Type B pancreatic cell (in vitro differentiated cells): Measurements from ENCODE around the gene PLOD2. TPM values are rescaled to one million over a fixed set of nuclear protein-coding genes. Genes with fewer than 3 reads are reported as not detected.

ENCODE experiments used
- DNase-seq: peaks from one replicate; pipeline ENCODE4 v3.0.0; 2021; ENCODE audit warnings: mixed read lengths; ENCODE audit not compliant: unreplicated experiment; ENCODE audit errors: extremely low spot score
- H3K27ac Mint-ChIP-seq: 2 replicates; pipeline ENCODE4 v1.8.0; 2021; ENCODE audit warnings: mild to moderate bottlenecking, mixed read lengths
- H3K27me3 Mint-ChIP-seq: 2 replicates; pipeline ENCODE4 v1.8.0; 2021; ENCODE audit warnings: mixed read lengths
- H3K36me3 Mint-ChIP-seq: 2 replicates; pipeline ENCODE4 v1.8.0; 2021; ENCODE audit warnings: mixed read lengths
- H3K4me1 Mint-ChIP-seq: one replicate; pipeline ENCODE4 v1.8.0; 2021; ENCODE audit warnings: mixed read lengths; ENCODE audit not compliant: unreplicated experiment
- H3K4me3 Mint-ChIP-seq: 2 replicates; pipeline ENCODE4 v1.8.0; 2021; ENCODE audit warnings: mild to moderate bottlenecking, mixed read lengths
- H3K9me3 Mint-ChIP-seq: 2 replicates; pipeline ENCODE4 v1.8.0; 2021; ENCODE audit warnings: mixed read lengths
- total RNA-seq: library from RNA; stranded (reverse); gene quantifications from 2 replicates; pipeline ENCODE4 v1.2.1, GENCODE V29; 2021; ENCODE audit warnings: low replicate concordance
- TF ChIP-seq, protein P1 (sequence below): fragments of 200-600 bp; sonication (generic); conservative IDR thresholded peaks from 2 replicates; pipeline ENCODE4 v1.5.0; 2021; ENCODE audit warnings: antibody characterized with exemption, mild to moderate bottlenecking

PLOD2 gene
- total RNA-seq, 1 donor from 2014 or later = 35.0 TPM

DNA sequence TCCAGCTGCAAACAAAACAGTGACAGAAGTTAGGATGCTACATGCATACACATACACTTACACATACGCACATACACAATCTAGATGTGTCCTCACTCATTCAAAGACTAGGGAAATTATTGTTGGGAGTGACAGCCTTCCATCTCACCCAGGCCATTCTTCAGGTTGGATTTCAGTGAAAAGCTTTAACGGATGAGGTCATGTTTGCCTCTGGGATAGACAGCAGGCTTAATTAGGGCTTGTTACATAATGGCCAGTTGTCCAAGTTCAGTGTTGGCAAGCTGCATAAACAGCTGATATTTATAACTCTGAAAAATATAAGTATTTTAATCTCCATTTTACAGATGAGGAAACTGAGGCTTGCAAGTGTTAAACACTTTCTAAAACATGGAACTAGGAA lies 35.8 kb upstream of the PLOD2 start:
- no peaks in the 10 kb centered on the region for H3K4me1 Mint-ChIP-seq
- H3K27me3 Mint-ChIP-seq = no peaks in the 10 kb centered on the region
- TF ChIP-seq, protein P1, sequence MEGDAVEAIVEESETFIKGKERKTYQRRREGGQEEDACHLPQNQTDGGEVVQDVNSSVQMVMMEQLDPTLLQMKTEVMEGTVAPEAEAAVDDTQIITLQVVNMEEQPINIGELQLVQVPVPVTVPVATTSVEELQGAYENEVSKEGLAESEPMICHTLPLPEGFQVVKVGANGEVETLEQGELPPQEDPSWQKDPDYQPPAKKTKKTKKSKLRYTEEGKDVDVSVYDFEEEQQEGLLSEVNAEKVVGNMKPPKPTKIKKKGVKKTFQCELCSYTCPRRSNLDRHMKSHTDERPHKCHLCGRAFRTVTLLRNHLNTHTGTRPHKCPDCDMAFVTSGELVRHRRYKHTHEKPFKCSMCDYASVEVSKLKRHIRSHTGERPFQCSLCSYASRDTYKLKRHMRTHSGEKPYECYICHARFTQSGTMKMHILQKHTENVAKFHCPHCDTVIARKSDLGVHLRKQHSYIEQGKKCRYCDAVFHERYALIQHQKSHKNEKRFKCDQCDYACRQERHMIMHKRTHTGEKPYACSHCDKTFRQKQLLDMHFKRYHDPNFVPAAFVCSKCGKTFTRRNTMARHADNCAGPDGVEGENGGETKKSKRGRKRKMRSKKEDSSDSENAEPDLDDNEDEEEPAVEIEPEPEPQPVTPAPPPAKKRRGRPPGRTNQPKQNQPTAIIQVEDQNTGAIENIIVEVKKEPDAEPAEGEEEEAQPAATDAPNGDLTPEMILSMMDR = no peak
- H3K9me3 Mint-ChIP-seq = no peaks in the 10 kb centered on the region
- no peak for DNase-seq
- no peak overlapping the region for H3K4me3 Mint-ChIP-seq
- H3K36me3 Mint-ChIP-seq = no peaks in the 10 kb centered on the region
- H3K27ac Mint-ChIP-seq = no peak overlapping the region

DNA sequence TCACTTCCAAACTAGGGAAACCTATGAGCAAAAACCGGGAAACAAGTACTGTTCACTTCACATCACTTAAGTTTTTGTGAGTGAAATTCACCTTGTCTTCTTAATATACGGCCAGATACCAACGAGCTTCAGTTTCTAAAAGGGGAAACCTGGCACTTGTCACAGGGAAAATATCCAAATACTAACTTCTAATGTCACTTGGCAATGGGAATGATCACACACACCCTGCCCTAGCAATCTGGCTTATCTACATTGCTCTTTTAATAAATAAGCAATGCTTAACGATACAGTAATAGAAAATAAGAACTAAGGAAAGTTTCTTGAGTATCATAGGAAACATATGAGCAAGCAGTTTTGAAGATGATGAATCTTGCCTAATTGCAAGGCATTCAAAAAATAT lies 34.6 kb upstream of the PLOD2 start:
- DNase-seq = no peak
- TF ChIP-seq, protein P1 = no peak
- Mint-ChIP-seq H3K27me3 (no peaks in the 10 kb centered on the region), H3K4me1 (no peaks in the 10 kb centered on the region), H3K36me3 (no peaks in the 10 kb centered on the region), H3K4me3 (no peak overlapping the region), H3K27ac (no peak overlapping the region), H3K9me3 (no peaks in the 10 kb centered on the region)

DNA sequence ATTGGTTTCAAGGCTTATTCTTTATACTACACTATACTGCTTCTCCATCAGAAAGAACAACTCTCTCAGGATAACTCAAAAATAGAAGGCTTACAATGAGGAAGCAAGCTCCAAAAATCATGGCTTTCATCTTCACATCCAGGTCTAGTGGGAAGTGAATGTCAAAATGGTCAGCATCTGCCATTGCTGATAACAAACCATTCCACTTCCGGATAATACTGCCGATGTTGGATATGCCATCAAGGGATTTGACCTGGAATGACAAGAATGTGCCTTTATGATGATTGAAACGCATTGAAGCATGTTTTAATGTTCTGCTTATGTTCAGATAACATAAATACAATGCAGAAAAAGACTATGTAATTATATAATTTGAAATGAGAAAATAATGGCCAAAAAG lies 34.0 kb upstream of the PLOD2 start:
- no peaks in the 10 kb centered on the region for H3K36me3 Mint-ChIP-seq
- H3K27me3 Mint-ChIP-seq = no peaks in the 10 kb centered on the region
- no peaks in the 10 kb centered on the region for H3K4me1 Mint-ChIP-seq
- H3K27ac Mint-ChIP-seq = no peak overlapping the region
- no peak for DNase-seq
- no peak overlapping the region for H3K4me3 Mint-ChIP-seq
- TF ChIP-seq, protein P1 = no peak
- no peaks in the 10 kb centered on the region for H3K9me3 Mint-ChIP-seq

DNA sequence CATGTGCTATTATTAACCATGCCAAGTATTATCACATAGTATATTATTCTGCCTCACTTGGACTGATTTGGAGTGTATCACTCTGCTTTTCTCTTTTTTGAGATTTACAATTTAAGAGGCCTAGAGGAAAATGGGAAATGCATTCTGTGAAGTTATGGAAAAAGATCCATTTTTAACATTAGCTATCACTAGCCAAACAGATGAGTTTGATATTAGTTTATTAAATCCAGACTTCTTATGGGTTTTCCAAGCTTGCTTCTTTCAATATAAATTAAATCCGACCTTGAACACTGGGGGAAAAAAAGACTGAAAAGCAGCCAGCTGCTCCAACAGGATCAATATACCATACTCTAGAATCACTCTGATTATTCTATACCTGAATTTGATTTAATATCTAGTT lies 30.1 kb upstream of the PLOD2 start:
- Mint-ChIP-seq H3K9me3 (no peaks in the 10 kb centered on the region), H3K4me1 (peaks cover 4% of the 10 kb centered on the region), H3K36me3 (no peaks in the 10 kb centered on the region), H3K27me3 (peaks cover 7% of the 10 kb centered on the region), H3K27ac (no peak overlapping the region), H3K4me3 (no peak overlapping the region)
- DNase-seq = no peak
- TF ChIP-seq, protein P1 = no peak

DNA sequence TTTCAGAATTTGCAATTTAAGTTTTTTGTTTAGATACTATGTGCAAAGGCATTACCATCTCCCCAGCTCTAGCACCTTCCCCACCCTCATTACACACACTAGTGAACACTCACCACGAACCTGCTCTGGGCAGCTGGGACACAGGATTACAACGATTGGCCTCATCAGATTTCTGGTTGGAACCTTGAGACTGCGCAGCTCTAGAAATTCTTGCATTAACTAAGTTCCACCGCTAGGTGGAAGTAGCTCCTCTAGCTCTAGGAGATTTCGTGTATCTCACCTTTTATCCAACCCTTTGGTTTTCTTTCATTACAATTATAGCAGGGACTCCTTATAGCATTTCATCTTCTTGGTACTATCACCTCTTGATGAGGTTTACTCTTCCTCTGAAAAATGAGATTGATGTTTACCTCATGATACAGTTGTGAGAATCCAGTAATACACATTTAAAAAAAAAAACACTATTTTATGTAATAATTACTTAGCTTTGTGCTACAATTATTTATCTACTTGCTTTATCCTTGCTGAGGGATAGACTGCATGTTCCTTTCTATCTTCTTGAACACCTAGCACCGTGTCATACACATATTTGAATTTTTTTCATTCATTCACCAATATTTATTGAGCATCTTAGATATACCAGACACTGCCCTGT lies 28.7 kb upstream of the PLOD2 start:
- H3K4me3 Mint-ChIP-seq = no peak overlapping the region
- peaks cover 4% of the 10 kb centered on the region for H3K4me1 Mint-ChIP-seq
- no peaks in the 10 kb centered on the region for H3K9me3 Mint-ChIP-seq
- TF ChIP-seq, protein P1 = peak; percentile 82
- peaks cover 7% of the 10 kb centered on the region for H3K27me3 Mint-ChIP-seq
- DNase-seq = no peak
- H3K27ac Mint-ChIP-seq = no peak overlapping the region
- H3K36me3 Mint-ChIP-seq = no peaks in the 10 kb centered on the region
